ENCODE results near the gene DENND10.
"Not testable (repeated sequence)": the region's sequence is repeated elsewhere in the genome, so short reads cannot be mapped to it uniquely, and the experiment has no call there.

DENND10 gene, protein sequence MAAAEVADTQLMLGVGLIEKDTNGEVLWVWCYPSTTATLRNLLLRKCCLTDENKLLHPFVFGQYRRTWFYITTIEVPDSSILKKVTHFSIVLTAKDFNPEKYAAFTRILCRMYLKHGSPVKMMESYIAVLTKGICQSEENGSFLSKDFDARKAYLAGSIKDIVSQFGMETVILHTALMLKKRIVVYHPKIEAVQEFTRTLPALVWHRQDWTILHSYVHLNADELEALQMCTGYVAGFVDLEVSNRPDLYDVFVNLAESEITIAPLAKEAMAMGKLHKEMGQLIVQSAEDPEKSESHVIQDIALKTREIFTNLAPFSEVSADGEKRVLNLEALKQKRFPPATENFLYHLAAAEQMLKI

DNA sequence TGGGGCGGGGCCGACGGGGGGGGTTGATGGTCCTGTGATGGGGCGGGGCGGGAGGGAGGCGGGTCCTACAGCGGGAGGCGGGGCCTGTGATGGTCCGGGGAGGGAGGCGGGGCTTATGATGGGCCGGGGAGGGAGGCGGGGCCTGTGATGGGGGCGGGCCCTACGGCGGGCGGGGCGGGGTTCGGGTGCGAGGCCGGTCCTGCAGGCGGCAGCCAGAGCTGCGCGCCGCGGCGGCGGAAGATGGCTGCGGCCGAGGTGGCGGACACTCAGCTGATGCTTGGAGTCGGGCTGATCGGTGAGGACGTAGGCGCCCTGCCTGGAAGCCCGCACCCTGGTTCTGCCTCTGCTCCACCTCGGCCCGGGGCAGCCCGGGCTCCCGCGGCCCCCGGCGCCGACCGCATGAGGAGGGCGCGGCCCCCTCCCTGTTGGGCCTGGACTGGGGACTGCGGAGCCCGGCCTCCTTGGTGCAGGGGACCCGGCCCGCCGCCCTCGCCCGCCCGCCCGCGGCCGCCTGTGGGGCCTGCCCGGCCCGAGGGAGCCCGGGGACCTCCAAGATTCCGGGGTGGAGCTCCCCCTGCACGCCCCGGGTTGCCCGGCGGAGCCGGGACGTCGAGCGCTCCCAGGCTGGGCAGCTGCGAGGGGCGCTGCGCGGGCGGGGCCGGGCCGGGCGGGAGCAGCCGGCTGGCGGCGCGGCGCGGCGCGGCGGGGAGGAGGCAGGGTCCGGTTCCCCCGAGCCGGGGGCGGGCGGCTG lies at the start of gene DENND10:
Gene DENND10, plus strand, starts transcription at position 211 of the 751 bp plus-strand sequence. Its CDS starts 30 bp downstream, at position 241.
- ATAC-seq: peak; percentile 85 to 86

DNA sequence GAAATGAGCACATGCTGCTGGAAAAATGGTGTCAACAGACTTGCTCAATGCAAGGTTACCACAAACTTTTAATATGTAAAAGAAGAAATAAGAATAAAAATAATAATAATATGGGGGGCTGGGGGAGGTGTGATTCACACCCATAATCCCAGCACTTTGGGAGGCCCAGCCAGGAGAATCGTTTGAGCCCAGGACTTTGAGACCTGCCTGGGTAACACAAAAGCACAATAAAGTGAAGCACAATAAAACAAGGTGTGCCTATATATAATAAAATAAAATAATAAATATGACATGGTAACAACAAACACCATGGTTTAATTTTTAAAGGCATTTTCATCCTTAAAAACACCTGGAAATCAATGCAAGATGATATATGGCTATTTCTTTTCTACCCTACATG lies 48.4 kb upstream of the DENND10 start:
- no peak for ATAC-seq

DNA sequence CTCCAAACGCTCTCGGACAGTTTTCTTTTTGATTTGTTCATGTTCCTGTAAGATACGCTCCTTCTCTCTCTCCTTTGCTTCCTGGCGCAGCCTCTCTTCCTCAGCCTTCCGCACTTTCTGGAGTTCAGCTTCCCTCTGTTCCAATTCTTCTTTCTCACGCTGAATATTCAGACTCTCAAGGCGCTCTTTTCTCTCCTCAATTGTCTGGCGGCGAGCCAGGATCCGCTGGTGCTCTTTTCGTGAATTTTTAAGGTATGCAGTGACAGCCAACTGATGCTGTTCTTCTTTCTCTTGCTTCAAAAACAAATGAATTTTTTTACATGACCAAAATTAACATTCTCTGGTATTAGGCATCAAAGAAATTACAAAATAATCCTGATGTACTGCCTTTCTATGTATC lies 45.9 kb upstream of the DENND10 start:
- ATAC-seq: no peak

DNA sequence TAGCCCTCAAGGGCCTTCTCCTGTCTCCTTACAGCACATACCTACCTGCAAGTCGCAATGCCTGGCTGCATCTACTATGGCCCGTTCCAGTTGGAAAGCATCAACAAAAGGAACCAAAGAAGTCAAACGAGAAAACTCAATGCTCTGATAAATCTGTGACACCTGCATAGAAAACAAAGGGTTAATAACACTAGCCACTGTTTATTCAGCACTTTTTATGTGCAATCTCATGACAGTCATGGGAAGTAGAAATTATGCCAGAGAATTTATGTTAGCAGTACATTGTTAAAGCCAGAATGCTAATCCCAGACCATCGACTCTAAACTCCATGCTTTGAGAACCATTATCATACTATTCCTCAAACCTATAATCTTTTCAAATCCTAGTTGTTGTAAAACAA lies 44.4 kb upstream of the DENND10 start:
- ATAC-seq: no peak

DNA sequence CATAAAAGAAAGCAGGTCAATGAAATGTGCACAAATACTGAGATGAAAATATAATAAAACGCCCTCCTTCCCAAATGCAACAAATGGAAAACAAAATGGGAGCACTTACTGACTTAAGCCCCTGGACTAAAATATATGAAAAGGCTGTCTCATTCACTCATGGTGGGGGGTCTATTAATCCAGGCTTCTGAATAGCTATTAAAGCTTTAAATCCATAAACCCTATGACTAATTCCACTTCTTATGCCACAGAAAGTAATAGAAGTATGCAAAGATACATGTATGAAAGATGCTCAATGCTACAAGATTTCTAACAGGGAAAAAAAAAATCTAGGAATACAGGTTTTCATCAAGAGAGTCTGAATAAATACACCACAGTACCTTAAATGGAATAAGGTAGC lies 43.8 kb upstream of the DENND10 start:
- no peak for ATAC-seq

DNA sequence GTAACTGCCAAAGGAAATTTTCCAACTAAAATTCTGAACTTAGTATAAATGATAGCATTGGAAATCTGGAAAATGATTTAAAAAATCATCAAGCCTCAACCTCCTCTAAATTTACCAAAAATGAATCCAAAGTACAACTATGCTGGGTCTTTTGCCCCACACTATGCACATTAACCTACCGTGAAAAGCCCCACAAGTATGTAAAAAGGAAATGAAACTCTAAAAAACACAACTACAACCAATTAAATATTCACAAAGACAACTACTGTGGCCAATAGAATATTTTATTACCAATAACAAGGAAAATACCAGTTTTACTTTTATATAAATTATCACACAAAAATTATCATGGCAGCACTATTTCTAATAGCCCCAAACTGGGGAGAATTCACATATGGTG lies 42.6 kb upstream of the DENND10 start:
- no peak for ATAC-seq

DNA sequence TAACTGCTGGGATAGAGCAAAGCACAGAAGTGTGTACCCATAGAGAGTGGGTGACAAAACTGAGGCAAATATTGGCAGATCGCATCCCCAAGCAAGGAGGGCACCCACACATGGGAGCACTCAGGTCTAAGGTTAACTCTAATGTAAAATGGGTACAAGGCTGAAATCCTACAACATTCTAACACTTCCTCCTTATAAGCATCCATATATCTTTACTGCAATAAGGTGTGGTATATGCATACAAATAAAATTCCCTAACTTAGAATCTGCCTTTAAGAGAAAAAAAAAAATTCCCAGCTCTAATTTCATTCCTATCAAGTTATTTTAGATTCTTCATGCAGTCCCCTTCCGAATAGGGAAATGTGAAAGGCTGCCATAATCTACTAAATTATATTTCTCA lies 42.0 kb upstream of the DENND10 start:
- ATAC-seq: no peak

DNA sequence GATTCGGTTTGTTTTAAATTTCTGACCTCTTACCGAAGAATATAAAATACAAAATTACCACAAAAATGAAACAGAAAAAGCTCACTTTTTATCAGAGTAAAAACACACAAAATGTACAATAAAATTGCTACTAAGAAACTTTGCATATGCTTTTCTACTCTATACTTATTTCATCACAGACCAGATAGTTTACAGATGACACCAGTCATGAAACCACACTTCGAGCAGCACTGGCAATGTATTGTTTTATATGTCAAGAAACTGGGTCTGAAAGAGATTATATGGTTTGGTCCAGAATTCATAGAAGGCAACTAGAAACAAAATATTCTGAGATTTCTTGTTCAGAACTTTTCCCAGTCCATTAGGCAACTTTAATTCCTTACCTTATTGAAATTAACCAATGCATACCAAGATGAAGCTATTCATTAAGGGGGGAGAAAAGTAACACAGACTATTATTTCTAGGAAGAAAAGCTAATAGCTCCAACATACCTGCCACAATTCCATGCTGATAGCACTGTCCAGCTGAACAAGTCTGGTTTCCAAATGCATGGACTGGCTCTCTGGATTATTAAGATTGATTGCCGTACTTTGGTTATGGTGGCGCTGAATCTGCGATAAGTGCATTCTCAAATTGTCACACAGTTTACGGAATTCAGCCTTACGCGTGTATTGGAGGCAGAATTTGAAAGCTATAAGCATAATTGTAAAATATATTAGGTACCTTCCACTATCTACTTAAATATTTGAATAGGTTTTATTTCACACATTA lies 33.3 kb upstream of the DENND10 start:
- ATAC-seq: peak in 1 of 2 donors; percentile 63

DNA sequence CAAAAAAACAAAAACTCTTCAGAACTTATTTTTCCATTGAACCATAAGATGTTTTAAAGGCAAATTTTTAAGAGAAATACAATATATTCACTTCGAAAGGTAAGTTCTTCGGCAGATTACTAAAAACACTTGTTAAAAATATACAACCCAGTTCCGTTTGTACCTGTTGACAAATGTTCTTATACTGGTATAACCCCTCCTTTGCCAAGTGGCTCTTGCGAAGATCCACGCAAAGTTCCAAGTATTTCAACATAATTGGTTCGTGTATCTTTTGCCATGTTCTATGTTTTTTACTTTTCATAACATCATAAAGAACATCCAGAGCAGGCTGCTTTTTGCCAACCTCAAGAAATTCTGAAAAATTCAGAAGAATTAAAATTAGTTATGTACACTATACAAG lies 30.3 kb upstream of the DENND10 start:
- ATAC-seq: no peak

DNA sequence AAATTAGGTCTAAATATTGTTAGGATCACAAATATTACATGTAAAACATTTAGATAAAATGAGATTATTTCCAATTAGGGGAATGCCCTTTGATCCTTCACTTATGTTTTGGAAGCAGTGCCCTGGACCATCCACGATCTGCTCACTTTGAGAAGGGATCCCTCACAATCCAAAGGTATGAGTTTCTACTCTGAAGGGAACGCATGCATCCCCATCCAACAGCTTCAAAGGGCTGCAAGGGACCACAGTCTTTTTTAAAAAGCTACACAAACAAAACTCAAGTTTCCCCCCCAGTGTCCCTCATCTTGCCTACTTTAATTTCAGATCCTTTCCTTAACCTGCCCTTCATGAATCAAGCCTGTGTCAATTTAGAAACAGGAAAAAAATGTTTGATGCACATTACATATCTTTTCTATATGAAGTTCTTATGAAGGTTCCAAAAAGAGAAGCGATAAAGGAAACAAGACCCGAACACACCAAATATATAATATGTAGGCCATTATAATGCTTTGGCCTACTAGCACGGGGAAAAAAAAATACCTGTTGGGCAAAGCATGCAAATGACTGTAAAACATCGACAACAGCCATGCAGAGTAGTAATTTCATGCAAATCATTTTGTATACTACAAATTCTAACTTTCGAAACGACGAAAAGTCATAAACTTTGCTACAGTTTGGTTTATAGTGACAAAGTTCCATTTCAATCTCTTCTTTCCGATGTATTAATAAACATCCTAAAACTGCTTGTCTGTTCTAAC lies 25.3 kb upstream of the DENND10 start:
- ATAC-seq: no peak

DNA sequence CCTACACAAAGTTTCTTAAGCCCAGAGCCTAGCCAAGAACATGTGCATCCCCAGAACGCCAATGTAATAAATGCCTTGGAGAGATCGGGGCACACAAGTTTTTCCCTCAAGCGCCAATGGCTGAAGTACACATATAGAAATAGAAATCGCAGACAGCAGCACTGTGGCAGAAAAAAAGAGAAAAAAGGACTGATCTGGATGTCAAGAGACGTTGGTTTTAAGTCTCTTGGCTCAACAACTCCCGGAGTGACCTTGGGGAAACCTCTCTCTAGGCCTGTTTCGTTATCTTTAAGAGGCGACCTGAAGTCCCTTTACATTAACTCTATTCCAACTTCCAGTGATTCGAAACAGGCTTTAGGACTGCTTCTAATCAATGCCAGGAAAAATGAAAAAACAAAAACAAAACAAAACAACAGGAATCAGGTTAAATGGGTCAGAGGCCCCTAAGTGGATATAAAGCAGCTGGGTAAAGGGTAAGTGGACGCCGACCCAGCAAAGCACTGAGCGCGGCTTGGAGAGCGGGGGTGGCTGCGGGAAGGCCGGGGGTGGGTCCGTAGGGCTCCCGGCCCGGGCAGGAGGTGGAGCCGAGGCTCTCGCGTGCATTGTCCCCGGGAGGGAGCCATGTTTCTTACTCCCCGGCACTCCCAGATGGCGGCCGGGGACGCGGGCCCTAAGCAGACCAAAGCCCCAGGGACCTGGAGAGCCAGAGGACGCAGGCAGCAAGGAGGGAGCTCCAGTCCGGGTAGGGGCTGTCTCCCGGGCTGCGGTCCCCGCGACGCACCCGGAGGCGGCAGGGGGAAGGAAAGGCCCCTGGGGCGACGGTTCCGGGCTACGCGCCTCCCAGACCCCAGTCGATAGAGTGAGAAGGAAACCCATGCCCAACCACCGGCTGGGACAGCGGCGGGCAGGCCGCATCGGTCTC lies 24.1 kb upstream of the DENND10 start:
- ATAC-seq: peak; percentile 61 to 62

DNA sequence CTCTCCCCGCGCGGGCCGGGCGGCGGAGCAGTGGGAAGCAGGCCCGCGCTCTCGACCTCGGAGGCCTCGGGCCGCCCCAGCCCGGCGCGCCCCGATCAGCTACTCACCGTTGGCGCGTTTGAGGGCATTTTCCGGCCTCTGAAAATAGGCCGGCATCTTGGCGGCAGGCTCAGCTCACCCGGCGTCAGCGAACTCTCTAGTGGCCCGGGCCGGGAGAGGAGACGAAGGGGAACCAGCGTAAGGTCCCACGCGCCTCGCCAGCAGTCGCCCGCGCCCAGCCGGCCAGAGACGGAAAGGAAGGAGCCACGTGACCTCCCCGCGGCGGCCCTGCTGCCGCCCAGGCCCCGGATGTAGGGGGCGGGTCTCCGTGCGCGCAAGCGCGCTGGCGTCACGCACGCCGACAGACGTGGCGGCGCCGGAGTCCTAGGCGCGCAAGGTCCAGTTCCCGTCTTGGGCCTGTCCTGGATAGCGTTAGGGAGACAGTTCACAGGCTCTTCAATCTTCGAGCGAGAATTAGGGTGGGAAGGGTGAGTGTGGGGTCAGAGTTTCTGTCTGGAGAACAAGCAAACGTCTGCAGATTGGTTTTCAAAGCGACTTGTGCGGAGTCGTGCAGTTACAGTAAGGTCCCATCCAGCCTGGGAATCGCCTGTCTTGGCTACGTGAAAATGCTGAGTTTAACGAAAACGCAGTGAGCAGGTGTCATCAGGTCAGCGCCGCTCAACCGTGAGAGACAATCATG lies 23.2 kb upstream of the DENND10 start, which contains the start of gene EIF3A:
Gene EIF3A, minus strand, starts transcription at position 297 of the 739 bp plus-strand sequence. Its CDS starts 141 bp downstream, at position 156.
- ATAC-seq: peak; percentile 83 to 84

DNA sequence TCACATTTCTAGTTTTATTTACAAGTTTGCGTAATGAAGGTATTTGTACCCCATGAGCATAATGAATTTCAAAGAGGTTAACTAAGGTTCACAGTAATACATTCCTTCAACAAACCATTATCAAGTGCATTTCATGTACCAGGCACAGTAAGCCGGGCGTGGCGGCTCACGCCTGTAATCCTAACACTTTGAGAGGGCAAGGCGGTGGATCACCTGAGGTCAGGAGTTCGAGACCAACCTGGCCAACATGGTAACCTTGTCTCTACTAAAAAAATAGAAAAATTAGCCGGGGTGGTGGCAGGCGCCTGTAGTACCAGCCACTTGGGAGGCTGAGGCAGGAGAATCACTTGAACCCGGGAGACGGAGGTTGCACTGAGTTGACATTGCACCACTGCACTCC lies 19.0 kb upstream of the DENND10 start:
- ATAC-seq: no peak

DNA sequence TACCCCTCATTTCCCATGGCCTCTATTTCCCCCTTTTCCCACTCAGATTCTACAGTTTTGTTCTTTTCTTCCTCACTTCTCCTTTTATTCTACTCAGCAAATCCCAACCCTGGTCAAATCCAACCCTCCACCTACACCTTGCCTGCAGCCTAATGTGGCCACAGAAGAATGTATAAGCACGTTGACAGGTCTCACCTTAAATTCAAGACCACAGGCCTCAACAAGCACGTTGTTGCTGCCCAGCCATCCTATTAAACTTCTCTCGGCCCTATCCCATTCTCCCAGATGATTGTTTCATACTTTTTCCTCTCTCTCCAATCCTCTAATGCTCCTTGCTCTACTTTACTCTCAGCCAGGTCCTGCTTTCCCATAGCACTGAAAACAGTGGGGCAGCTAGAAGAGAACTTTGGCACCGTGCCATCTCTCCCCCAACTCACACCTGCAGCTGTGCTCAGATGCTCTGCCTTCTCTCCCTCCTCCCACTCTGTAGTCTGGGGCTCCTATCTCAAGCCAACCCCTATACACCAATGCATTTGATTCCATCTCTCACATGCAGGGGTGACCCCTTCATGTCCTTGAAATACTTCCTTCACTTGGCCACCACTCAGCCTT lies 16.5 kb upstream of the DENND10 start:
- ATAC-seq: no peak

DNA sequence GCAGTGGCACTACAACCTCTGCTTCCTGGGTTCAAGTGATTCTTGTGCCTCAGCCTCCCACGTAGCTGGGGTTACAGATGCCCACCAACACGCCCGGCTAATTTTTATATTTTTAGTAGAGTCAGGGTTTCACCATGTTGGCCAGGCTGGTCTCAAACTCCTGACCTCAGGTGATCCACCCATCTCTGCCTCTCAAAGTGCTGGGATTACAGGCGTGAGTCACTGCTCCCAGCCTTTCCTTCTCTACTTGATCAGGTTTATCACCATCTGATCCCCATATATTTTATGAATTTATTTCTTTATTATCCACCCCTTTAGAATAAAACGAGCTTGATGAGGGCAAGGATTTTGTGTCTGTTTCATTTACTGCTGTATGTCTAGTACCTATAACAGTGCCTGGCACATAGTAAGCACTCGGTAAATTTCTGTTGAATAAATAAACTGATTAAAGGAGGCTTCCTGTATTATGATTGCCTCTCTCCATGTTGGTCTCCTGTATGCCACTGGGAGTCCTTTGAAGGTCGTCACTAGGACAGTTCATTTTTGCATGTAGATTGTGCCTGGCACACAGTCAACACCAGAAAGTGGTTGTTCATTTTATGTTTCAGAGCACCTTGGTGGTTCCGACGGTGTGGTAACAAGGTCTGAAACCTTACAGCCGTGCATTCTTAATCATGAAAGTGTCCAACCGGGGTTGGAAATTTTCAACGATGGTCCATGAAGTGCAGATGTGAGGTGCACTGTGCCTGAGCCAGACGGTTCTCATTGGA lies 13.7 kb upstream of the DENND10 start:
- ATAC-seq: peak; percentile 89 to 93

DNA sequence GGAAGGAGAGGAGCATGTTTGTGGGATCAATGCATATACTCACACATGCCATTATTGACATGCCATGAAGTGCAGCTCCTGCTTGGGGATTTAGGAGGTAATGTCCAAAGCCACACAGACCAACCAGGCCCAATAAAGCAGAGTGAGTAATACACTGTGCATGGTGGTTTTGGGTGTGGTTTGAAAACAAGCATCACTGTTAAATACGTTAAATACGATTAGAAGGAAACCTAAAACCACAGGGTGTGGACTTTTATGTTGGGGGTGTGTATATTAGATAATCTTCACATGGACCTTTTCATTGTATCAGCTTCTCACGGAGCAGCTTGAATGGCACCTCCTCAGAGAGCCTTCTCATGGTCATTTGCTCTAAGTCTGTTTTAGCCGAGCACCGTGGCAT lies 12.9 kb upstream of the DENND10 start:
- peak; percentile 77 for ATAC-seq

DNA sequence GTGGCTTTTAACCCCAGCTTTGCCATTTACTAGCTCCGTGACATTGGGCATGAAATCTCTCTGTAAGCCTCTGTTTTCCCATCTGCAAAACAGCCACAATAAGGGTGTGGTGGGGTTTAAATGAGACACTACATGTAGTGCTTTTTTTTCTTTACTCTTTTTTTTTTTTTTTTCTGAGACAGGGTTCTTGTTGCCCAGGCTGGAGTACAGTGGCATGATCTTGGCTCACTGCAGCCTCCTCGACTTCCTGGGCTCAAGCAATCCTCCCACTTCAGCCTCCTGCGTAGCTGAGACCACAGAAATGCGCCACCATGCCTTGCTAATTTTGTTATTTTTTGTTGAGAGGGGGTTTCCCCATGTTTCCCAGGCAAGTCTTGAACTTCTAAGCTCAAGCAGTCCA lies 8.3 kb upstream of the DENND10 start:
- peak in 1 of 2 donors; percentile 7 for ATAC-seq

DNA sequence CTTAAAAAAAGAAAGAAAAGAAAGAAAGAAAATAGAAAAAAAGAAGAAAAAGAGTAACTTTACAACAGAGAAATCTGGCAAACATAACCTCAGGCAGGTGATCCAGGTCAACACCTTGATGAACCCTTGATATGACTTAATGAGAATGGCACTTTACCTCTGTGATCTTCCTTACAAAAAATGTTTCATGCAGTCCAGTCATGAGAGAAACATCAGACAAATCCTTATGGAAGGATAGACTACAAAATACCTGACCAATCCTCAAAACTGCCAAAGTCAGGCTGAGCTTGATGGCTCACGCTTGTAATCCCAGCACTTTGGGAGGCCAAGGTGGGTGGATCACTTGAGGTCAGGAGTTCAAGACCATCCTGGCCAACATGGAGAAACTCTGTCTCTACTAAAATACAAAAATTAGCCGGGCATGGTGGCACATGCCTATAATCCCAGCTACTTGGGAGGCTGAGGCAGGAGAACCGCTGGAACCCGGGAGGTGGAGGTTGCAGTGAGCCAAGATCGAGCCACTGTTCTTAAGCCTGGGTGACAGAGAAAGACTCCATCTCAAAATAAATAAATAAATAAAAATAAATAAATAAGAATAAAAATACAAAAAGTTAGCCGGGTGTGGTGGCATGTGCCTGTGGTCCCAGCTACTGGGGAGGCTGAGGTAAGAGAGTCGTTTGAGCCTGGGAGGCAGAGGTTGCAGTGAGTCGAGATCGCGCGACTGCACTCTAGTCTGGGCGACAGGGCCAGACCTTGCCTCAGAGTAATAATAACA lies 7.1 kb upstream of the DENND10 start:
- not testable (repeated sequence) for ATAC-seq

DNA sequence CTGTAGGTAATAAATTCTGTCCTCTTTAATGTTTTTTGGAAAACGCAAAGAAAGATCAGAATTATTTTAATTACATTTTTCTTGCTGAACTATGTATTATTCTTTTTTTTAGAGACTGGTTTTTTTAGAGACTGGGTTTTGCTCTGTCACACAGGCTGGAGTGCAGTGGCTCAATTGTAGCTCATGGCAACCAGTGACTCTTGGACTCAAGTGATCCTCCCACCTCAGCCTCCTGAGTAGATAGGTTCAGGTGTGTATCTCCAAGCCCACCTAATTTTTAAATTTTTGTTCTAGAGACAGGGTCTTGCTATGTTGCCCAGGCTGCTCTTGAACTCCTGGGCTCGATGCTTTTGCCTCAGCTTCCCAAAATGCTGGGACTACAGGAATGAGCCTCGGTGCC lies 5.3 kb upstream of the DENND10 start:
- no peak for ATAC-seq
